IPS-NIHi7 (cell line): ENCODE results near the gene DLG2.

ENCODE experiments used
- DNase-seq: peaks from one replicate; pipeline ENCODE4 v3.0.0; 2012; ENCODE audit warnings: mixed read lengths; ENCODE audit errors: extremely low spot score

The DLG2 gene

GRCh38 chr11:84663731-84664130, 963.4 kb downstream of the DLG2 start:
- no peak for DNase-seq

GRCh38 chr11:84660257-84660977, 966.7 kb downstream of the DLG2 start:
- DNase-seq = no peak

- no peak for DNase-seq
These were observed 971.4 kb downstream of the DLG2 start for GRCh38 chr11:84655712-84656111.

- peak; percentile 39 for DNase-seq
These were observed 978.7 kb downstream of the DLG2 start for GRCh38 chr11:84648471-84648870.

- no peak for DNase-seq
These were observed 981.0 kb downstream of the DLG2 start for GRCh38 chr11:84645988-84646694.

- DNase-seq = no peak
These were observed 984.6 kb downstream of the DLG2 start for GRCh38 chr11:84642500-84642899.

- no peak for DNase-seq
These were observed 992.8 kb downstream of the DLG2 start for GRCh38 chr11:84634309-84634708.

GRCh38 chr11:84628871-84629620, 998.1 kb downstream of the DLG2 start:
- no peak for DNase-seq

- no peak for DNase-seq
These were observed 1000.9 kb downstream of the DLG2 start for GRCh38 chr11:84626256-84626655.

- no peak for DNase-seq
These were observed 1014.5 kb downstream of the DLG2 start for GRCh38 chr11:84612645-84613044.

GRCh38 chr11:84608837-84609196, 1018.3 kb downstream of the DLG2 start:
- no peak for DNase-seq

- no peak for DNase-seq
These were observed 1018.9 kb downstream of the DLG2 start for GRCh38 chr11:84607975-84608836.

GRCh38 chr11:84594602-84595001, 1032.5 kb downstream of the DLG2 start:
- DNase-seq = no peak

- no peak for DNase-seq
These were observed 1037.0 kb downstream of the DLG2 start for GRCh38 chr11:84590106-84590505.

- no peak for DNase-seq
These were observed 1038.9 kb downstream of the DLG2 start for GRCh38 chr11:84588131-84588829.

GRCh38 chr11:84583106-84583505, 1044.0 kb downstream of the DLG2 start:
- no peak for DNase-seq

- DNase-seq = no peak
These were observed 1046.1 kb downstream of the DLG2 start for GRCh38 chr11:84581083-84581482.

- DNase-seq = no peak
These were observed 1046.7 kb downstream of the DLG2 start for GRCh38 chr11:84580428-84580827.

- DNase-seq = no peak
These were observed 1053.3 kb downstream of the DLG2 start for GRCh38 chr11:84573868-84574267.

- DNase-seq = no peak
These were observed 1060.5 kb downstream of the DLG2 start for GRCh38 chr11:84566671-84567070.

GRCh38 chr11:84564867-84565184, 1062.3 kb downstream of the DLG2 start:
- DNase-seq = no peak
